WTC11 (cell line): ENCODE measurements around the gene FCMR.

ENCODE experiments used
- ATF6 ChIP-seq: sonication (generic); formaldehyde crosslinking; IDR thresholded peaks from 2 replicates; pipeline ENCODE4 v1.8.1; 2023; ENCODE audit warnings: mild to moderate bottlenecking, missing genetic modification reagents
- GABPB1 ChIP-seq: sonication (generic); formaldehyde crosslinking; IDR thresholded peaks from 2 replicates; pipeline ENCODE4 v1.8.1; 2023; ENCODE audit warnings: mild to moderate bottlenecking, missing genetic modification reagents
- NFYB ChIP-seq: sonication (generic); formaldehyde crosslinking; conservative IDR thresholded peaks from 2 replicates; pipeline ENCODE4 v1.8.0; 2022; ENCODE audit warnings: low read depth, missing genetic modification reagents
- OVOL2 ChIP-seq: fragments of 250-450 bp; sonication (Bioruptor Pico); IDR thresholded peaks from 2 replicates; pipeline ENCODE4 v1.9.0; 2021; ENCODE audit warnings: mild to moderate bottlenecking, borderline replicate concordance
- ZNF219 ChIP-seq: sonication (generic); formaldehyde crosslinking; IDR thresholded peaks from 2 replicates; pipeline ENCODE4 v1.8.0; 2023; ENCODE audit warnings: missing genetic modification reagents, mild to moderate bottlenecking, borderline replicate concordance
- ZNF263 ChIP-seq: sonication (generic); formaldehyde crosslinking; IDR thresholded peaks from 2 replicates; pipeline ENCODE4 v1.8.1; 2022; ENCODE audit warnings: low read depth, mild to moderate bottlenecking, moderate library complexity, missing genetic modification reagents
- TF ChIP-seq, protein P1 (sequence below): fragments of 200-600 bp; IDR thresholded peaks from 2 replicates; pipeline ENCODE4 v1.8.0; 2022; ENCODE audit warnings: antibody characterized with exemption
- TF ChIP-seq, protein P2 (sequence below): sonication (generic); formaldehyde crosslinking; conservative IDR thresholded peaks from 2 replicates; pipeline ENCODE4 v1.8.1; 2022; ENCODE audit warnings: mild to moderate bottlenecking, missing genetic modification reagents

DNA sequence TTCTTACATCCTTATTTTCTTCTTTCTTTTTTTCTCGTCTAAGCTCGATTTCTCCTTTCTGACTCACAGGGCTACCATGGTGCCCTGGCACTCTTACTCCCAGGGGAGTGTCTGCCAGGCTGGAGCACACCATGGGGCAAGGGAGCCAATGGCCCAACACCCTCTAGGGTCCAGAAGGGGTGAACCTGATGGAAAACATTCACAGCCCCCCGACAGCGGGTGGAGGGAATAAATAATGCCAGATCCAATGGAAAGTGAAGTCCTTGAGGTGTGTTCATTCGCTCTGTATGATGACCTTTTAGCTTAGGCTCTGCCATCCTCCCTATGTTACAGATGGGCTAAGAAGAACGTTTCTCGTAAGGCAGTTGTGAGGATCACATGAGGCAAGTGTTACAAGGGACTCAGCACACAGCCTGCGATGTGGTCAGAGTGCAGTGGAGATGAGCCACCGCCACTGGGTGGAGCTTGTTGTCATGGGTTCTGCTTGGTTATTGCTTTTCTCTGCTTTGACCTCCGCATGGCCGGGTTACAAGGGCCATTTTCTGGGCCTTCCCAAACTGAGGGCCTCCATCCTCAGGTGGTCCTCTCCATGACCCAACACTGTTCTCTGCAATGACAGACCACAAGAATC, 3.5 kb upstream of the FCMR start:
- TF ChIP-seq, protein P1, sequence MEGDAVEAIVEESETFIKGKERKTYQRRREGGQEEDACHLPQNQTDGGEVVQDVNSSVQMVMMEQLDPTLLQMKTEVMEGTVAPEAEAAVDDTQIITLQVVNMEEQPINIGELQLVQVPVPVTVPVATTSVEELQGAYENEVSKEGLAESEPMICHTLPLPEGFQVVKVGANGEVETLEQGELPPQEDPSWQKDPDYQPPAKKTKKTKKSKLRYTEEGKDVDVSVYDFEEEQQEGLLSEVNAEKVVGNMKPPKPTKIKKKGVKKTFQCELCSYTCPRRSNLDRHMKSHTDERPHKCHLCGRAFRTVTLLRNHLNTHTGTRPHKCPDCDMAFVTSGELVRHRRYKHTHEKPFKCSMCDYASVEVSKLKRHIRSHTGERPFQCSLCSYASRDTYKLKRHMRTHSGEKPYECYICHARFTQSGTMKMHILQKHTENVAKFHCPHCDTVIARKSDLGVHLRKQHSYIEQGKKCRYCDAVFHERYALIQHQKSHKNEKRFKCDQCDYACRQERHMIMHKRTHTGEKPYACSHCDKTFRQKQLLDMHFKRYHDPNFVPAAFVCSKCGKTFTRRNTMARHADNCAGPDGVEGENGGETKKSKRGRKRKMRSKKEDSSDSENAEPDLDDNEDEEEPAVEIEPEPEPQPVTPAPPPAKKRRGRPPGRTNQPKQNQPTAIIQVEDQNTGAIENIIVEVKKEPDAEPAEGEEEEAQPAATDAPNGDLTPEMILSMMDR: no peak
- TF ChIP-seq, protein P2, sequence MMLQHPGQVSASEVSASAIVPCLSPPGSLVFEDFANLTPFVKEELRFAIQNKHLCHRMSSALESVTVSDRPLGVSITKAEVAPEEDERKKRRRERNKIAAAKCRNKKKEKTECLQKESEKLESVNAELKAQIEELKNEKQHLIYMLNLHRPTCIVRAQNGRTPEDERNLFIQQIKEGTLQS (CRISPR knock-in tag): no peak
- no peak for TF ChIP-seq ATF6 (CRISPR knock-in tag)
- no peak for TF ChIP-seq NFYB (CRISPR knock-in tag)
- no peak for TF ChIP-seq ZNF263 (CRISPR knock-in tag)
- TF ChIP-seq GABPB1: no peak
- no peak for TF ChIP-seq OVOL2 (CRISPR knock-in tag)
- no peak for TF ChIP-seq ZNF219 (CRISPR knock-in tag)
